GM23248 (cell line): Measurements from ENCODE around the gene POLR2M. TPM values are rescaled to one million over a fixed set of nuclear protein-coding genes. Genes with fewer than 3 reads are reported as not detected.

ENCODE experiments used
- DNase-seq: peaks from one replicate; pipeline ENCODE4 v3.0.0-alpha.2; 2015
- H2AFZ ChIP-seq: fragments of 200-600 bp; sonication (generic); 2 replicates; pipeline ENCODE4 v1.6.1; 2016; ENCODE audit warnings: antibody characterized with exemption
- H3F3A ChIP-seq: fragments of 200-600 bp; sonication (generic); 2 replicates; pipeline ENCODE4 v1.6.1; 2016; ENCODE audit warnings: mild to moderate bottlenecking, antibody characterized with exemption, mixed run types; ENCODE audit not compliant: insufficient read depth
- H3K27ac ChIP-seq: fragments of 200-600 bp; sonication (generic); 2 replicates; pipeline ENCODE4 v1.5.1; 2016; ENCODE audit warnings: mild to moderate bottlenecking
- H3K27me3 ChIP-seq: fragments of 200-600 bp; sonication (generic); replicated peaks from 2 replicates; pipeline ENCODE4 v1.6.1; 2016; ENCODE audit warnings: mild to moderate bottlenecking; ENCODE audit not compliant: insufficient read depth
- H3K36me3 ChIP-seq: fragments of 200-600 bp; sonication (generic); 2 replicates; pipeline ENCODE4 v1.6.1; 2016; ENCODE audit warnings: low read depth, mild to moderate bottlenecking
- H3K4me1 ChIP-seq: fragments of 200-600 bp; sonication (generic); 2 replicates; pipeline ENCODE4 v1.6.1; 2016; ENCODE audit warnings: mild to moderate bottlenecking; ENCODE audit not compliant: insufficient read depth
- H3K4me2 ChIP-seq: fragments of 200-600 bp; sonication (generic); one replicate; pipeline ENCODE4 v1.6.1; 2016; ENCODE audit warnings: mild to moderate bottlenecking; ENCODE audit not compliant: unreplicated experiment
- H3K4me3 ChIP-seq: fragments of 200-600 bp; sonication (generic); 2 replicates; pipeline ENCODE4 v1.5.1; 2016; ENCODE audit warnings: mild to moderate bottlenecking
- H3K79me2 ChIP-seq: fragments of 200-600 bp; sonication (generic); 2 replicates; pipeline ENCODE4 v1.6.1; 2016; ENCODE audit warnings: mild to moderate bottlenecking; ENCODE audit not compliant: insufficient read depth
- H3K9ac ChIP-seq: fragments of 200-600 bp; sonication (generic); 2 replicates; pipeline ENCODE4 v1.6.1; 2016; ENCODE audit warnings: mild to moderate bottlenecking
- H3K9me2 ChIP-seq: fragments of 200-600 bp; sonication (generic); 2 replicates; pipeline ENCODE4 v1.6.1; 2016; ENCODE audit warnings: mixed run types, mild to moderate bottlenecking, moderate library complexity; ENCODE audit not compliant: insufficient read depth
- H3K9me3 ChIP-seq: fragments of 200-600 bp; sonication (generic); one replicate; pipeline ENCODE4 v1.6.1; 2017; ENCODE audit warnings: low read depth
- H4K20me1 ChIP-seq: fragments of 200-600 bp; sonication (generic); 2 replicates; pipeline ENCODE4 v1.6.0; 2016; ENCODE audit not compliant: insufficient read depth
- EZH2 ChIP-seq: fragments of 200-600 bp; sonication (generic); IDR thresholded peaks from 2 replicates; pipeline ENCODE4 v1.6.1; 2018; ENCODE audit warnings: antibody characterized with exemption, mild to moderate bottlenecking; ENCODE audit not compliant: insufficient read depth, poor library complexity, severe bottlenecking
- EZH2phosphoT487 ChIP-seq: fragments of 200-600 bp; sonication (generic); IDR thresholded peaks from 2 replicates; pipeline ENCODE4 v1.6.1; 2018; ENCODE audit warnings: antibody characterized with exemption, moderate library complexity, mild to moderate bottlenecking, low read depth; ENCODE audit not compliant: insufficient read depth
- WGBS, 2 experiments: methylation state at CpG; one replicate each; pipeline ENCODE4 v1.1.6; 2015 to 2017; ENCODE audit warnings: low lambda C conversion rate in 2 of 2, low coverage in 1 of 2; ENCODE audit errors: missing lambda C conversion rate in 2 of 2; 5-methylcytosine and 5-hydroxymethylcytosine counted together
- in situ Hi-C: fragments of 300-500 bp; cut with MboI; formaldehyde crosslinking; loops from 2 replicates; pipeline ENCODE4 v1.15.0; 2020
- polyA plus RNA-seq: library from polyadenylated mRNA; unstranded; fragments of >200 nt; fragmentation: Nextera tagmentation; extraction: Ambion mirVana; gene quantifications from 2 replicates; pipeline ENCODE4 v1.2.1, GENCODE V29; 2016
- total RNA-seq: library from RNA; depleted of rRNA; stranded (reverse); fragments of >200 nt; shearing (Covaris generic); gene quantifications from 2 replicates; pipeline ENCODE4 v1.2.3, GENCODE V29; 2014

The POLR2M gene
- total and polyA plus RNA-seq, 2 experiments from 2014 or later, result 38.6 to 226 TPM

GRCh38 chr15:57677204-57677603, 29.3 kb upstream of the POLR2M start:
- peak overlapping the region; percentile 7; the same call in 1 of the 2 replicates for H2AFZ ChIP-seq
- H3K4me2 ChIP-seq, result no peak overlapping the region
- H3F3A ChIP-seq, result peaks cover 4% of the 10 kb centered on the region; the same call in 1 of the 2 replicates
- no peak overlapping the region for H3K4me3 ChIP-seq
- no peak for DNase-seq
- in situ Hi-C loops, result no loop called here
- H3K9ac ChIP-seq, result no peak overlapping the region
- WGBS, 2 experiments, result 47 to 49% methylated on average over 3 of the region's 3 CpGs
- H3K9me2 ChIP-seq, result no peaks in the 10 kb centered on the region
- no peaks in the 10 kb centered on the region for H3K9me3 ChIP-seq
- TF ChIP-seq EZH2phosphoT487 (no peak), EZH2 (no peak)
- H3K27ac ChIP-seq, result no peak overlapping the region
- H3K4me1 ChIP-seq, result peaks cover 14% of the 10 kb centered on the region
- H3K36me3 ChIP-seq, result no peaks in the 10 kb centered on the region
- no peaks in the 10 kb centered on the region for H4K20me1 ChIP-seq
- H3K27me3 ChIP-seq, result no peaks in the 10 kb centered on the region
- H3K79me2 ChIP-seq, result no peaks in the 10 kb centered on the region

DNA sequence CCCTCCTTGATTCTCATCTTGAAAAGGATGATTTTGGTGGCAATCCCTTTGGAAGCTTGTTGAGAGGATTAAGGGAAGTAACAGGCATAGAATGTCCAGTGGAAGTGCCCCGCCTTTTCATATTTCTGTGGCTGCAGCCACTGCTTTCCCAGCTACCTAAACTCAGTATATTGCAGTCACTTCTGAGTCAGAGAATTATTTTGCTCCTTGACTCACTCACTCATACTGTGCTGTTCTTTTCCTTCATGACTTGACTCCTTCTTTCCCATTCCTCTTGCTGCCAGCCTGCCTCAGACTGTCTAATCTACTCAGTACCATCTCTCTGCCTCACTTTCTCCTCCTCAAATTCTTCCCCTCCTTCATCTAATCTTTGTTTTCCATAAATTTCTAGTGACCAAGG, 26.5 kb upstream of the POLR2M start:
- 48 to 69% methylated on average over 1 of the region's 1 CpG for WGBS, 2 experiments
- no peaks in the 10 kb centered on the region for H3K27me3 ChIP-seq
- H3K9me3 ChIP-seq, result no peaks in the 10 kb centered on the region
- in situ Hi-C loops, result no loop called here
- peaks cover 4% of the 10 kb centered on the region; the same call in 1 of the 2 replicates for H3F3A ChIP-seq
- H2AFZ ChIP-seq, result peak overlapping the region; percentile 63
- H4K20me1 ChIP-seq, result no peaks in the 10 kb centered on the region
- H3K36me3 ChIP-seq, result no peaks in the 10 kb centered on the region
- peak overlapping the region; percentile 54 for H3K4me3 ChIP-seq
- peak overlapping the region; percentile 42 for H3K9ac ChIP-seq
- peaks cover 14% of the 10 kb centered on the region for H3K4me1 ChIP-seq
- H3K79me2 ChIP-seq, result no peaks in the 10 kb centered on the region
- H3K4me2 ChIP-seq, result peak overlapping the region; percentile 40
- no peaks in the 10 kb centered on the region for H3K9me2 ChIP-seq
- no peak for TF ChIP-seq EZH2
- peak; percentile 89 for DNase-seq
- H3K27ac ChIP-seq, result peak overlapping the region; percentile 72

- DNase-seq, result no peak
- Histone ChIP-seq H3K9me2 (no peaks in the 10 kb centered on the region), H3K4me3 (no peak overlapping the region), H3K9me3 (no peaks in the 10 kb centered on the region), H3K4me2 (no peak overlapping the region), H3F3A (peaks cover 10% of the 10 kb centered on the region; the same call in 1 of the 2 replicates), H3K27ac (no peak overlapping the region), H3K4me1 (peaks cover 24% of the 10 kb centered on the region), H3K27me3 (no peaks in the 10 kb centered on the region), H2AFZ (no peak overlapping the region), H4K20me1 (no peaks in the 10 kb centered on the region), H3K79me2 (no peaks in the 10 kb centered on the region), H3K36me3 (no peaks in the 10 kb centered on the region), H3K9ac (no peak overlapping the region; the same call in 1 of the 2 replicates)
- TF ChIP-seq EZH2phosphoT487 (no peak), EZH2 (no peak)
- WGBS, 2 experiments, result 93 to 100% methylated on average over 1 of the region's 1 CpG
- in situ Hi-C loops, result no loop called here
Measured at GRCh38 chr15:57681011-57681410, 25.5 kb upstream of the POLR2M start.

- Histone ChIP-seq H3K9me2 (no peaks in the 10 kb centered on the region), H3K4me2 (no peak overlapping the region), H3K27me3 (no peaks in the 10 kb centered on the region), H3K79me2 (no peaks in the 10 kb centered on the region), H3K9me3 (no peaks in the 10 kb centered on the region), H3K4me1 (peaks cover 25% of the 10 kb centered on the region), H3K9ac (no peak overlapping the region), H3K27ac (no peak overlapping the region), H3K36me3 (no peaks in the 10 kb centered on the region), H2AFZ (no peak overlapping the region), H3K4me3 (no peak overlapping the region), H4K20me1 (no peaks in the 10 kb centered on the region), H3F3A (peaks cover 10% of the 10 kb centered on the region; the same call in 1 of the 2 replicates)
- TF ChIP-seq EZH2phosphoT487, result no peak
- TF ChIP-seq EZH2, result no peak
- in situ Hi-C loops, result no loop called here
- WGBS, 2 experiments, result 89 to 97% methylated on average over 1 of the region's 1 CpG
- no peak for DNase-seq
Measured at GRCh38 chr15:57683481-57683880, 23.0 kb upstream of the POLR2M start.
